Activated CD8-positive, alpha-beta memory T cell treated with anti-CD3 and anti-CD28 coated beads, Interleukin-2, amount 10 ng/mL, durations not matched to agents 7 days and 5 days (primary cell): ENCODE measurements around the gene TUBB4A. TPM values are rescaled to one million over a fixed set of nuclear protein-coding genes. Genes with fewer than 3 reads are reported as not detected.

Experiments used
- ATAC-seq: fragments of 150-1000 bp; cut with Tn5 transposase; one replicate; pipeline ENCODE4 v1.10.0; 2021; ENCODE audit warnings: moderate library complexity
- CTCF ChIA-PET: fragments of 350-600 bp; sonication (Branson Sonifier 250); formaldehyde crosslinking; loops from one replicate; lab custom pipeline; 2021; ENCODE audit warnings: antibody characterized with exemption; lab: Charles Lee
- DNase-seq: peaks from one replicate; pipeline ENCODE4 v3.0.0-alpha.2; 2020
- H3K27ac Mint-ChIP-seq: one replicate; pipeline ENCODE4 v1.8.0; 2021; ENCODE audit warnings: mild to moderate bottlenecking, mixed read lengths
- H3K27me3 Mint-ChIP-seq: one replicate; pipeline ENCODE4 v1.8.0; 2021; ENCODE audit warnings: mixed read lengths
- H3K36me3 Mint-ChIP-seq: one replicate; pipeline ENCODE4 v1.8.0; 2021; ENCODE audit warnings: mild to moderate bottlenecking, mixed read lengths
- H3K4me1 Mint-ChIP-seq: one replicate; pipeline ENCODE4 v1.8.0; 2021; ENCODE audit warnings: mixed read lengths
- H3K4me3 Mint-ChIP-seq: one replicate; pipeline ENCODE4 v1.8.0; 2021; ENCODE audit warnings: mild to moderate bottlenecking, moderate library complexity, mixed read lengths
- H3K9me3 Mint-ChIP-seq: one replicate; pipeline ENCODE4 v1.8.0; 2022; ENCODE audit warnings: low read depth, mixed read lengths
- total RNA-seq, 2 experiments: library from RNA; stranded (reverse); gene quantifications; one replicate each; pipeline ENCODE4 v1.2.3, GENCODE V29; 2021

The TUBB4A gene
- total RNA-seq, 2 experiments from 2014 or later, result 7.5 to 8.1 TPM

DNA sequence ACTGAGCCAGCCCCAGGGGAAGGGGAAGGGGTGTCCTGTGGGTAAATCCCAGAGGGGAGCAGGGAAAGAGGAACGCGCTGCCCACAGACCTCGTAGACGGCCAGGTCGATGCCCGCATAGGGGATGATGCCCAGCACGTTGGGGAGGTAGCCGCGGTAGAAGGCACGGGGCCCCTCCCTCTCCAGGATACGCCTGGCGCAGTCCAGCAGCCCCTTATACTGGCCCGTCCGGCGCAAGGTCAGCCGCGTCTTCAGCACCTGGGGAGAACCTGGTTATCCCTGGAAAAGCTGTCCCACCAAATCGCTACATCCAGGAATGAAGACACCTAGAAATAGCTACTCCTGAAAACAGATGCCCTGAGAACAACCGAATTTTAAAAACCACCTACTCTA is 49.9 kb downstream of the TUBB4A start:
- Mint-ChIP-seq H3K4me3 (no peak overlapping the region), H3K4me1 (no peaks in the 10 kb centered on the region), H3K27ac (no peak overlapping the region), H3K9me3 (peaks cover 2% of the 10 kb centered on the region), H3K27me3 (no peaks in the 10 kb centered on the region), H3K36me3 (peaks cover 42% of the 10 kb centered on the region)
- ATAC-seq (no peak), DNase-seq (no peak)
- CTCF ChIA-PET, result no interaction called here

DNA sequence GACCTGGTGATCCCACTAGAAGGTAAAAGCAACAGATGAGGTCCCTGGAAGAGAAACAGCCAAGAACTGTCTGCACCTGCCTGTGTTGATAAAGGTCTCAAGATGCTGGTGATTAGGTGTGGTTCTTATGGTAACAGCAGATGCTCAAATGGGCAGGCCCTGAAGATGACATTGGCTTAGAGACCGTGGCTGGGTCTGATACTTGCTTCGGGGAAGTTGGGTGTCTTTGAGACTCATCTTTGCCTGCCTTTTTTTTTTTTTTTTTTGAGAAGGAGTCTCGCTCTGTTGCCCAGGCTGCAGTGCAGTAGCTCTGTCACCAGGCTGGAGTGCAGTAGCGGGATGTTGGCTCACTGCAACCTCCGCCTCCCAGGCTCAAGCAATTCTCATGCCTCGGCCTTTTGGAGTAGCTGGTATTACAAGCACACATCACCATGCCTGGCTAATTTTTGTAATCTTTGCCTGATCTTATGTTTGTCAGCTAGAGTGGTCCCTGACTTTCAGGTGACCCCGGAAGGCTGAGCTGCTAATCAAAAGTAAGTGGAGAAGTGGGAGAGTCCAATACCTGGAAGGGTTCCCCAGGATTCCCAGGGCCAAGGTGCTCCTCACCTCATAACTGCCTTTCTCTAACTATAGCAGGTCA is 50.4 kb downstream of the TUBB4A start:
- no peaks in the 10 kb centered on the region for H3K27me3 Mint-ChIP-seq
- H3K4me3 Mint-ChIP-seq, result no peak overlapping the region
- ATAC-seq (no peak), DNase-seq (no peak)
- peaks cover 42% of the 10 kb centered on the region for H3K36me3 Mint-ChIP-seq
- CTCF ChIA-PET, result no interaction called here
- no peaks in the 10 kb centered on the region for H3K4me1 Mint-ChIP-seq
- H3K27ac Mint-ChIP-seq, result no peak overlapping the region
- peaks cover 2% of the 10 kb centered on the region for H3K9me3 Mint-ChIP-seq

DNA sequence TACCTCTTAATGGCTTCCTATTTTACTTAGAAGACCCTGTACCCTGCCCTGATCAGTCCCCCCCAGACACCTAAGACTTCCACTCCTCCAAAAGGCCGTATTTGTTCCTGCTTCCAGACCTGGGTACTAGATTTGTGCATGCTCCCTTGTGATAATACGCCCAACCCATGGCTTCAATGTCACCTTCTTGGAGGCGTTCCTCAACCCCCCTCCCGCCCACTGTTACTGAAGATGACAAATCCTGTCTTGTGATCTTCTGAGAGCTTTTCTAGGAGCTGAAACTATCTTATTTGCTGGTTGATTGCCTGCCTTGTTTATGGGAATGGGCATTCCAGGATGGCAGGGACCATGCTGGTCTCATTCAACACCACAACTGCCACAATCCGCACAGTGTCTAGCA is 51.9 kb downstream of the TUBB4A start:
- no peak overlapping the region for H3K4me3 Mint-ChIP-seq
- no peak for DNase-seq
- no peaks in the 10 kb centered on the region for H3K27me3 Mint-ChIP-seq
- H3K27ac Mint-ChIP-seq, result no peak overlapping the region
- CTCF ChIA-PET, result no interaction called here
- peaks cover 32% of the 10 kb centered on the region for H3K36me3 Mint-ChIP-seq
- no peak for ATAC-seq
- H3K9me3 Mint-ChIP-seq, result peaks cover 2% of the 10 kb centered on the region
- no peaks in the 10 kb centered on the region for H3K4me1 Mint-ChIP-seq

DNA sequence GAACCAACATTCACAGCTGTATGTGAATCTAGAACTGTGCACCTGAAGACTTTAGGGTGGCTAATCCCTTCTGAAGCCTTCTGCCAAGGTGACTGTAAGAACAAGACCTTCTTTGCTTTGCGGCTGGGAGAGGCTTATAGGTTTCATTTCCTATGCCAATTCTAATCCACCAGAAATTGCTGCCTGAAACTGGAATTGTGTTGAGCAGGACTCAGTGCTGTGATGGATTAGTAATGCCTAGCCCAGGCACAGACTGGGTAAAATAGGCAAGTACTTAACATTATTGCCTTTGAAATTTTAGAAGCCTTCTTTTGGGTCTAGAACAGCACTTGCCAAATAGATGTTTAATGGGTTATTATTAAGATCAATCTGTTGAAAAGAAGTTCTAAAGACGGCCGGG is 54.1 kb downstream of the TUBB4A start:
- H3K4me1 Mint-ChIP-seq, result no peaks in the 10 kb centered on the region
- no peaks in the 10 kb centered on the region for H3K9me3 Mint-ChIP-seq
- no peak for ATAC-seq
- no peak overlapping the region for H3K4me3 Mint-ChIP-seq
- no peak overlapping the region for H3K27ac Mint-ChIP-seq
- CTCF ChIA-PET, result no interaction called here
- H3K27me3 Mint-ChIP-seq, result no peaks in the 10 kb centered on the region
- no peak for DNase-seq
- peaks cover 14% of the 10 kb centered on the region for H3K36me3 Mint-ChIP-seq

DNA sequence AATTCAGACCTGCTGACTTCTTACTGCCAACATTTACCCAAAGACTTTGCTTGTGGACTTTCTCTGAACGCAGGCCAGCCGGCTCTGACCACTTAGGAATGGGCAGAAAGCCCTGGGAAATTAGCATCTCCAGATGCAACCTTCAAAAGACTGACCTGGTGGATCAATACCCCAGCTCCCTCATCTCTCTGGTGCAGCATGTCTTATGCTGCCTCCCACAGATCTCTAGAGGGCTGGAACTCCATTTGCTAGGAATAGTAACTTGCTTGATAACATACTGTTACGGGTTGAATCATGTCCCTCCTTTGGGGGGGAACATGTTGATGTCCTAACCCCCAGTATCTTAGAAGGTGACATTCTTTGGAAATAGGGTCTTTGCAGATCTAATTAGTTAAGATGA is 55.7 kb downstream of the TUBB4A start:
- no peaks in the 10 kb centered on the region for H3K9me3 Mint-ChIP-seq
- ATAC-seq, result no peak
- peaks cover 5% of the 10 kb centered on the region for H3K36me3 Mint-ChIP-seq
- no peaks in the 10 kb centered on the region for H3K4me1 Mint-ChIP-seq
- H3K27me3 Mint-ChIP-seq, result no peaks in the 10 kb centered on the region
- no peak for DNase-seq
- H3K4me3 Mint-ChIP-seq, result no peak overlapping the region
- H3K27ac Mint-ChIP-seq, result no peak overlapping the region
- CTCF ChIA-PET, result no interaction called here

Other genes starting within 250 kb of the TUBB4A start
- gene MLLT1, start 222.3 kb downstream of the TUBB4A start, total RNA-seq, result 10 to 100 TPM; 40.5 to 47.1 TPM
- under 1 TPM in 1 of 2 experiments, not detected in 1; 0.26 TPM for gene ACER1, start 168.7 kb downstream of the TUBB4A start, total RNA-seq
- 100 to 1,000 TPM; 141 to 145 TPM for gene CLPP, start 140.8 kb downstream of the TUBB4A start, total RNA-seq
- 10 to 100 TPM; 31.9 to 45.8 TPM for gene ALKBH7, start 129.5 kb downstream of the TUBB4A start, total RNA-seq
- 1 to 10 TPM; 1.8 to 2.6 TPM for gene PSPN, start 126.4 kb downstream of the TUBB4A start, total RNA-seq
- gene GTF2F1, start 109.1 kb downstream of the TUBB4A start, total RNA-seq, result 10 to 100 TPM; 64.7 to 77.4 TPM
- 100 to 1,000 TPM; 341 to 364 TPM for gene KHSRP, start 77.5 kb downstream of the TUBB4A start, total RNA-seq
- gene SLC25A41, start 68.5 kb downstream of the TUBB4A start, total RNA-seq, result under 1 TPM; 0.44 to 0.52 TPM
- 10 to 100 TPM; 25.2 to 27.9 TPM for gene SLC25A23, start 42.5 kb downstream of the TUBB4A start, total RNA-seq
- gene CRB3, start 38.0 kb downstream of the TUBB4A start, total RNA-seq, result under 1 TPM; 0.45 to 0.55 TPM
- 100 to 1,000 TPM; 100 to 113 TPM for gene DENND1C, start 20.5 kb downstream of the TUBB4A start, total RNA-seq
- 10 to 100 TPM in 1 of 2 experiments, 1 to 10 TPM in 1; 4.7 to 18.5 TPM for gene TNFSF9, start 28.7 kb upstream of the TUBB4A start, total RNA-seq
- 100 to 1,000 TPM in 1 of 2 experiments, 10 to 100 TPM in 1; 74.3 to 184 TPM for gene CD70, start 88.8 kb upstream of the TUBB4A start, total RNA-seq
- 10 to 100 TPM; 31.1 to 55.9 TPM for gene TNFSF14, start 167.9 kb upstream of the TUBB4A start, total RNA-seq
- 1 to 10 TPM in 1 of 2 experiments, under 1 TPM in 1; 0.67 to 1.0 TPM for gene C3, start 218.3 kb upstream of the TUBB4A start, total RNA-seq
- 100 to 1,000 TPM in 1 of 2 experiments, 10 to 100 TPM in 1; 77.2 to 100 TPM for gene GPR108, start 235.3 kb upstream of the TUBB4A start, total RNA-seq
- 10 to 100 TPM; 13.7 to 22.2 TPM for gene TRIP10, start 237.4 kb upstream of the TUBB4A start, total RNA-seq